Right renal pelvis (tissue), 4 donors: Measurements from ENCODE around the gene CDADC1. TPM values are rescaled to one million over a fixed set of nuclear protein-coding genes. Genes with fewer than 3 reads are reported as not detected.

ENCODE experiments used
- DNase-seq, 4 donors: peaks; one replicate each; pipeline ENCODE4 v3.0.0-alpha.2; 2013; ENCODE audit warnings: low read depth in 4 of 4, low spot score in 3 of 4, missing footprints in 1 of 4
- polyA plus RNA-seq, 4 donors: library from polyadenylated mRNA; unstranded; fragments of 120-200 nt; gene quantifications; one replicate each; pipeline ENCODE4 v1.2.1, GENCODE V29; 2013; ENCODE audit not compliant: insufficient read length in 4 of 4

The CDADC1 gene
- polyA plus RNA-seq, 4 donors: 13.0 to 18.9 (median 14.1) TPM

DNA sequence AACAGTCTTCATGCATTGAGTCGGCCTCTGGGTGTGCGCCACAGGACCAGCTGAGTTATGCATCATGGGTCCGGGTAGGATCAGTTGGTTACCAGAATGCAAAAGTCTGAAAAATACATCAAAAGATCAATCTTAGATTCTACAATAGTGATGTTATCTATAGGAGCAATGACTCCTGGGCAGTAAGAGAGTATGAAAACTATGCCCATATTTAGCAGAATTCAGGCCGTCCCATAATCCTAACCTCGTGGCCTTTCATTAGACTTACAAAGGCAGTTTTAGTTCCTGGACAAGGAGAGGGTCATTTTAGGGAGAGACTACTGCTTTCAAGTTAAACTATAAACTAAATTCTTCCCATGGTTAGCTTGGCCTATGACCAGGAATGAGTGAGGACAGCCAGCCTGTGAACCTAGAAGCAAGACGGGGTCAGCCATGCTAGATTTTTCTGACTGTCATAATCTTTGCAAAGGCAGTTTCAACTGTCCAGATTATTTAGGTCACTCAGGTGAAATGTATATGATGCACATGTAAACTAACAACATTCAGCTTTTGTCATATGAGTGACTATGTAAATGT lies 11.8 kb upstream of the CDADC1 start:
- DNase-seq: no peak

DNA sequence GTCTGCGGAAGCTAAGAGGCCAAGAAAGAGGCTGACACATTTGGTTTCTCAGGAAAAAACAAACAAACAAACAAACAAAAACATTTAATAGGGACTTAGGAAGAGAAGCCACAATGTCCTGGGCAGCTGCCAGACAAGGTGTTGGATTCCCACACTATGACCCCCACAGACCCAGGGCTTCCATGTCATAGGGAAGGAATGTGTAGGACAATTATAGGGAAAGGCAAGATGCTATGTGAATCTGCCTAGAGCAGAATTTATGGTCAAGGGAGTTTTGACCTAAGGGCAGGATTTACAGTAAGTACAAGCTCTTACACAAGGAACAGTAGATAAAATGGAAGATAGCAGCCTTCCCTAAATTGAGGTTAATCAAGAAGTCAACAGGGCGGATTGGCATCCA lies 9.1 kb upstream of the CDADC1 start:
- no peak for DNase-seq

DNA sequence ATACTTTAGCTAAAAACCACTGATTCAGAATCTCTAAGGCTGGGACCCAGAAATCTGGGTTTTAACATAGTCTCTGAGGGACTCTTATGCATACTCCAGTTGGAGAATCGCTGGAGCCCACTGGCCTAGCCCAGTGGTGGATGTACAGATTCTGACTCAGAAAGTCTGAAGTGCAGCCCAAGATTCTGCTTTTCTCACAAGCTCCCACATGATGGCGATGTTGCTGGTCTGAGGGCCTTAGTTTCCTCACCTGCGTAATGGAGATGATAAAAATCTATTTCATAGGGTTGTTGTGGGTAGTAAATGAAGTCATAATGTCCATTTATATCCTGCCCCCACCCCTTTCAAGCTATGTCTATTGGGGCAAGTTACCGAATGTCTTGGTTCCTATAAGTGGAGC lies 7.7 kb upstream of the CDADC1 start:
- no peak for DNase-seq

DNA sequence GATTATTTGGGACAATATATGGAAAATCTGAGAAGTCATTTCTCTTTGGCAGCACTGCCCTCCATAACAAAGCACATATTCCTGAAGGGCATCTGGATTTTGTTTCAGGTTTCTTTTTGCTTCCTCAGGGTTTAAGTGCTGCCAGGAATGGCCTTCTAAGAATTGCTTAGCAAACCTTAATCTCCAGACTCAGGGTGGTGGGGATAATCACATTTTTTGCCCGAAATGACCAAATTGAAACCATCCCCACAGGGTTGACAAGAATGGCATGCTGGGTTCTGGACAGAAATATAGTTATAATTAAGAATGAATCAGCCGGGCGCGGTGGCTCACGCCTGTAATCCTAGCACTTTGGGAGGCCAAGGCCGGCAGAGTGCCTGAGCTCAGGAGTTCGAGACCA lies 6.4 kb upstream of the CDADC1 start:
- no peak for DNase-seq

DNA sequence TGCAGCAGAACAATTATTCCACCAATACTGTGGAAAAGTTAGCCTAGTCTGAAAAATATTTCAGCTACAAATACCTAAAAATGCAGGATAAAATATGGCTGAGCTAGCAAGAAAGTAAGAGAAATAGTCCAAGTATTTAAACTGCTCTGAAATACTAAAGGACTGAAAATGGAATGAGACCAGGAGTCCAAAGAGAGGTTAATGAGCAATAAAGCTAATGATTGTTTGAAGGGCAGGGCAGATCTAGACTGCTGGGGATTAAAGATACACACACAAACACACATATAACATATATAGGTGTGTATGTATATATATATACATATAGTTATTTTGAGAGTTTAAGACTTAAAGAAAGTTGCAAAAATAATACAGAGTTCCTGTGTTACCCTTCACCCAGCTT lies 2.6 kb upstream of the CDADC1 start:
- no peak for DNase-seq

DNA sequence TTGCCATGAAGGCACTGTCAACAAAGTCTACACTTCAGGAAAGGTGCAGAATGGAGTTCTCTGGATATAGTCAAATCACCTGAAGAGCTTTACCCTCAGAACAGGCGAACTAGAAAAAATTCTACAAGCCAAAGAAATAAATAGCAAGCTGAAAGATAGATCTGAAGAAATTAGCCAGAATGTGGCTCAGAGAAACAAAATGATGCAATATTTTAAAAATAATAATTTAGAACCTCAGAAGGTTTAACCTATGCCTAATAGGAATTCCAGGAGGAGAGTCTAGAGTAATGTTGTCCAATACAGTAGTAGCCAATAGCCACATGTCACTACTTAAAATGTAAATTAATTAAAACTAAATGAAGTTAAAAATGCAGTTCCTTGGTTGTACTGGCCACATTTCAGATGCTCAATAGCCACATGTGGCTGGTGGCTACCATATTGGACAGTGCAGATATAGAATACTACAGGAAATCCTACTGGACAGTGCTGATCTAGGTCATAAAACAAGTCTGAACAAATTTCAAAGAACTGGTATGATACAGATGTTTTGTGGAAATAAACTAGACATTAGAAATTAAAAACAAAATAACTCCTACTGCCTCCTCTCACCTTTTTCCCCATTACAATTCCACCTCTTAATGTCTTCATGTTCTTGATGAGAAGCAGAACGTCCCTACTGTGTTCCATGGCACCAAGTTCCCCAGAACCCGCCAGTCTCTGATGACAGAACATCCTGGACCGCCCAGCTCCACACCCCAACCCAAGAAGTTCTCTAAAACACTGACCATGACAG lies 679 bp upstream of the CDADC1 start:
- DNase-seq: peak in 1 of 4 donors; percentile 1

DNA sequence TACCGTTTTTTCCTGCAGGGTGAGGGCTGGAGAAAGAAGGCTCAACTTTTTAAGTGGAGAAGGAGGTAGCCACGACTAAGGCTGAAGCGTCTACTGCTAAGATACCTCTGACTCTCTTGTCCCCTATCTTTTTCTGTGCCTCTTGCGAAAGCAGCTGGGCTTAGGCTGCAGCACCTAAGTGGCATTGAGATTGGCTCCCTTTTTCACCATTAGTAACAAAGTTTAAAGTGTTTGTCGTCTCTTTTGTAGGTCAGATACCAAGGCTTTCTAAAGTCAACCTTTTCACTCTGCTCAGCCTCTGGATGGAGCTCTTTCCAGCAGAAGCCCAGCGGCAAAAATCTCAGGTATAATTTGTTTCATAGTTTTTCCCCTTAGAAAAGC lies 887 bp downstream of the CDADC1 start:
- DNase-seq: no peak

DNA sequence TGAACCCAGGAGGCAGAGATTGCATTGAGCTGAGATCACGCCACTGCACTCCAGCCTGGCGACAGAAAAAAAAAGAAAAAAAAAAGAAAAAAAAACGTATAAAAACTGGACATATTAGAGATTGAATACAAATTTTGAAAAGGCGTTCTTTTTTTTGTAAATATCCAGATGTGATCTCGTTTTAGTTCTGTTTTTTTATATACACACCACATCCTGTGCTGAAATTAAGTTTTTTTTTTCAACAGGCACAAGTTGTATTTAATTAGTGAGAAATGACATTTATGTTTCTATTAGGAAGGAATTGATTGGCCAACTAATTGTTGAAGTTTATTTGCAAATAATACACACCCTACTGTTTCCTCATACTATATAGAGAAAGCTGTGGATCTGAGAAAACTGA lies 3.6 kb downstream of the CDADC1 start:
- no peak for DNase-seq

DNA sequence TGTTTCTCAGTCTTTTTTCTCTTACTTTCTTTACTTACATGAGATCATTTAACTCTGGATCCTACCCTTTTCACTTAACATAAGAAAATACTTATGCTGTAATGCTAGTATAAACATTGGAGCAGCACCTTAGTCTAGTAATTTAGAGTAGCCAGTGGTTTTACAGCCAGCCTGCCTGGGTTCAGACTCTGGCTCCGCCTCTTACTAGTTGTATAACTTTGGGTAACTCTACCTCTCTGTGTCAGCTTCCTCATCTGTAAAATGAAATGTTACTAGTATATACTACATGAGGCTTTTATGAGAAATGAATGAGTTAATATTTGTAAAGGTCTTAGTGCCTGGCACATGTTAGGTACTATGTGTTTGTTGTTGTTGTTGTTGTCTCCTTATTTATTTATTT lies 5.6 kb downstream of the CDADC1 start:
- DNase-seq: no peak

DNA sequence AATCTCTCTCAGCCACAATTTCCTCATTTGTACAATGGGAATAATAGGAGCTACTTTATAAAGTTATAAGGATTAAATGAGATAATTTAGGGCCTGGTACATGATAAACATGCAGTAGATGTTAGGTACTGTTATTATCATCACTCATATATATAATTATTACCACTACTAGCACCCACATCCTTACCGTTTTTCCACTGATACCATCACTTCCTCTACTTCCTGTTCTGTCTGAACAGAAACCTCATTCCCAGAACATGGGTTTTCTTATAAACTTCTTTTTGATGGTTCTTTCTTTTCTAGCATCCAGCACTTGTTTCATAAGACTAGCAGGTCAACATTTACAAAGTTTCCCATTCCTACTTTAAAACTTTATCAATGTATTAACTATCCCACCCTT lies 6.3 kb downstream of the CDADC1 start:
- no peak for DNase-seq

DNA sequence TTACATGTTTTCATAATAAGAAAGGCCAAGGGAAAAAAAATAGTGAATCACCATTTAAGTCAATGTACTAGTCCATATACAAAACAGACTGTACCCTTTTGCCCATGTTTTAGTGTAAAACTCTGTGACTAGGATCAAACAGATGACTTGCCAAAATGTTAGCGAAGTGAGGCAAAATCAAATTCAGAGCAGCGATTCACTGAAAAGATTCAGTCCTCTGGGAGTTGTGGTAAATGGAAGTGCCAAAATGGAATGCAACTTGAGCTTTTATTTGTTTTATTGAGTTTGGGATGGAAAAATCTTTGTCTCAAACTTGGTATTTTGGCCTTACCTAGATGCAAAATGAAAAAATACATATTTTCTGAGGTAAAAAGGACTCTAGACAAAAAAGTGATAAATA lies 9.1 kb downstream of the CDADC1 start:
- DNase-seq: no peak

DNA sequence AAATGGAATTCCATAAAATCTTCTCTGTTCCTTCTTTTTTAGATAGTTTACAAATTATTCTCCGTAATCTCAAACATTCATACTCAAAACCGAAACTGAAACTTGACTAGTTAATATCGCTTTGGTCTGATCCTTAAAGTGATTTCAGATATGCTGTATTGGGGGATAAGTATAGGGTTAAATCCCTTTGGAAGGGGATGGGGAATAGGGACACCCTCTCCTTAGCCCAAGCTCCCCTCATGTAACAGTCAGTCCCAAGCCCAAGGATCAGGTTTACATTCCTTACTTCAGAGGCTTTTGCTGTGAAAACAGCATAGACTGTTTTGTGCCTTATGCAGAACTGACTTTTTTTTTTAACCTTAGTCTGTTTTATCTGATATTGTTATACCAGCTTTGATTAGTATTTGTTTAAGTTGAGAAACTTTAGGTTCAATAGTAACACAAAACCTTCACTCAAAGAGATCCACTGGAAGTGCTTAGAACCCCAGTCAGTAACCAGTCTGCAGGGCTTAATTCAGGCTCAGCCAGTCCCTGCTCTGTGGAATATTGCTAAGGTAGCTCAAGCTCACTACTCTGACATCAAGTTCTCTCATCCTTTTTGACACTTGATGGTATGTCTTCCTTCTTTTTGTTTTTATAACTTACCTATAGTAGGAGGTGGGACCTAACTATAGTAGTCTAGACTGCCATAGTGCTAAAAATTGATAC lies 10.5 kb downstream of the CDADC1 start:
- no peak for DNase-seq

DNA sequence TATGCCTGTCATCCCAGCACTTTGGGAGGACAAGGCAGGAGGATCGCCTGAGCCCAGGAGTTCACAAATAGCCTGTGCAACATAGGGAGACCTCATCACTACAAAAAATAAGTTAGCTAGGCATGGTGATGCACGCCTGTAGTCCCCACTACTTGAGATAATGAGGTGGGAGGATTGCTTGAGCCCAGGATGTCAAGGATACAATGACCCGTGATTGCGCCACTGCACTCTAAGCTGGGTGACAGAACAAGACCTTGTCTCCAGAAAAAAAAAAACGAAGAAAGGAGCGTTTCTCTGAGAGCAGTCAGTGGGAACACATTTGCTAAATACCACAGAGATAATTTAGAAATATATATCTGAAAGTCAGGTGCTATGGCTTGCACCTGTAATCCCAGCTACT lies 11.9 kb downstream of the CDADC1 start:
- DNase-seq: no peak

DNA sequence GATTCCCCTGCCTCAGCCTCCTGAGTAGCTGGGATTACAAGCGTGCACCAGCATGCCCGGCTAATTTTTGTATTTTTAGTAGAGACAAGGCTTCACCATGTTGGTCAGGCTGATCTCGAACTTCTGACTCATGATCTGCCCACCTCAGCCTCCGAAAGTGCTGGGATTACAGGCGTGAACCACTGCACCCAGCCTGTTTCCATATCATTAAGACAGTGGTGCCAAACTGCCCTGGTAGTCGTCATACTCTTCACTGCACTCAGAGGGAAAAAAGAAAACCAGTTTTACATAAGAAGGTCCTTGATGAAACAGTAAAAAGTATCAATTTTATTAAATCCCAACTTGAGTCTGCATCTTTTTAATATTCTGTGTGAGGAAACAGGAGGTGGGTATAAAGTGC lies 14.9 kb downstream of the CDADC1 start:
- no peak for DNase-seq

DNA sequence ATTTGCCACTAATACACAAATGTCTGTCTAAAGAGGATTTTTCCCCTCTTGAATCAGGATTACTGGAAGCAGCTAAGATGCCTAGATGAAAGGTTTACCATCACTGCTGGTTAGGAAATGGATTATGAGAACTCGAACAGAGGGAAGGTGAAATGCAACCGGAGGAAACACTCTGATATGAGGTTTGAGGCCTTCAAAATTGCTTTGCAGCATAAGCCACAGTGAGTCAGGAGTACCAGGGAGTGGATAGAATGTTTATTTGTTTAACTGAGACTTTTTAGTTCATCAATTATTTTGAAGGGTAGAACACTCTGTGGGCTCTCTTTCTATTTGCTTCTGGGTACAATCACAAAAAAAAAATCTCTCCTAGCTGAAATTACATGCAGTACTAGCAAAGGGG lies 18.1 kb downstream of the CDADC1 start:
- DNase-seq: no peak

DNA sequence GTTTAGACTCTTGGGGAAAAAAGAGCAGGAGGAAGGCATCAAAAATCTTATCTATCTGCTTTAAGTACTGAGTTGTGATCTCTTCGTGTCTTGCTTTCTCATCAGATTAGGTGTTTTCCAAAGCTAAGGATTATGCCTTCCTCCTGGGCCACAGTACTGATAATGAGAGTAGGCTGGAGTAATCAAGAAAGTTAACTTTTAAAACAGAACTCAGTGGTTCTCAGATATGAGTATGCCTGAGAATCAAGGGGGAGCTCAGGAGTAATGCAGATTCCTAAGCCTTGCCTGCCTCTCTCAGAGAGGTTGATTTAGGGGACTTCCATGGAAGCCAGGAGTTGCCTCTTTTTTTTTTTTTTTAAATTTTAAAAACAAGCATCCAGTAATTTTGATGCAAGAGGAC lies 23.5 kb downstream of the CDADC1 start:
- DNase-seq: no peak

DNA sequence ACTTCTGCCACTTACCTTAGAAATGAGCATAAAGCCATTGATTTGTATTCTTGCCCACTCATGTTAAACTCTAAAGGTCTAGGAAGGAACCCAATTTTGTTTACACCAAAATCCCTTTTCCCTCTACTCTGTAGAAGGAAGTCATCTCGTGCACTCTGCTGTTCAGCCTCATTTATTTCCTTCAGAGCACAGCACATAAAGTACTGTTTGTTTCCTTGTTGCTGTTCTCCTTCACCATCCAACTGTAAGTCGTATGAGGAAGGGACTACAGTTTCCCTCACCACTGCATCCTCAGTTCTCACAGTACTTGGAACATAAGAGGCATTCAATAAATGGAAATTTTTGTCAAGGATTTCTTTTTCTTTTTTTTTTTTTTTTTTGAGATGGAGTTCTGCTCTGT lies 24.6 kb downstream of the CDADC1 start:
- no peak for DNase-seq

DNA sequence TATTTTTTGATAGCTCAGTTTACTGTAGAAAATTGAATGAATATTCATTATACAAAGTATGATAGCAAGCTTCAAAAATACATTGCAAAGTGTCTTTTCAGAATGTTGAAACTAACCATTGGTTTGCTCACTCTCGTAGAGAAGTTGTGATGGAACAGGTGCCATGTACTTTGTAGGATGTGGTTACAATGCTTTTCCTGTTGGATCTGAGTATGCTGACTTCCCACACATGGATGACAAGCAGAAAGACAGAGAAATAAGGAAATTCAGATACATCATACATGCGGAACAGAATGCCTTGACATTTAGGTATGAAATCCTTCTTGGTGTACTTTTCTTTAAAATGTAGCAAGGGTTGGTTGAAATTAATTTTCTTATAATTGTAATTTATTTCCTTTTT lies 30.5 kb downstream of the CDADC1 start:
- no peak for DNase-seq

DNA sequence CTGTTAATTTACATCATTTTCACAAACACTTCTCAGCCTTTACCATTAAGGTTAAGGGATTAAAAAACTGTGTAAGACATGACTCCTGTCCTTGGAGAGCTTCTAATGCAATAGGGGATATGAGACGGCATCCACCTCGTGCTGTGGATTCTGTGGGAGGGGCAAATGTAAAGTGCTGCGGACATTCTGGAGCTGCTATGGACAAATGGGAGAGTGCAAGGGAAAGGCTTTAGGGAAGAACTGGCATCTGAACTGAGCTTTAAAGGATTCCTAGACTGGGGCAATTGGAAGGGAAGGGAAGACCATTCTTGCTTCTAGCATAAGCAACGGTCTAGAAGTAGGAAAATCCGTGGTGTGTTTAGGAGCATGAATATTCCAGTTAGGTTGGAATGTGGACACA lies 31.4 kb downstream of the CDADC1 start:
- DNase-seq: no peak

DNA sequence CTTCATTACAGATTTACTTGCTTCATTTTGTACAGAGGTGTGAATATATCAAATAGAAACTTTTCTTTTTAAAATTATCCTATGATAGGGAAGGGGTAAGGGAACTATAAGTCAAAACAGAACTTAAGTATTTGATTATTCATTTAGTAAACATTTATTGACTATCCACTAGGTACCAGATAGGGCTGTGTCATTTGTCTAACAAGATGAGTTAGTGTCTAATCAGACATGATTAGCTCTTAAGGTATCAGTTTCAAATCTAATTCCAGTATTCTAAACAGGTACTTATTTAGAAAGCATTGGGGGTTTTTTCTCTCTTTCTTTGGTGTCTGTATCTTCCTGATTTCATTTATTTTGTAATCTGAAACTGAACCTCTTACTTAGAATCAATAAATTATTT lies 32.2 kb downstream of the CDADC1 start:
- no peak for DNase-seq

DNA sequence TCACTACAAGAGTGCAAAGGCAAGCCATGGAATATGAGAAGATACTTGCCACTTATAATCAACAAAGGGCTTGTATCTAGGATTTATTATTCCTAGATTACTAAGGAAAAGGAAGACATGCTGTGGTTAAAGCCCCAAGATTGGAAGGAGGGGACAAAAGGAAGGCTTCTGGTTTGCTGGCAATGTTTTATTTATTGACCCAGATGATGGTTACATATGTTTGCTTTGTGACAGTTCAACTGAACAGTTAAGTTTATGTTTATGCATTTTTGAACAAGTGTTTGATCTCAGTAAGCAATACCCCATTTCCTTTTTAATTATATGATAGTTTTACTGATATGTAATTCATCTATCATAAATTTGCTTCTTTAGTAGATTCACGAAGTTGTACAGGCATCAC lies 40.3 kb downstream of the CDADC1 start:
- DNase-seq: no peak

DNA sequence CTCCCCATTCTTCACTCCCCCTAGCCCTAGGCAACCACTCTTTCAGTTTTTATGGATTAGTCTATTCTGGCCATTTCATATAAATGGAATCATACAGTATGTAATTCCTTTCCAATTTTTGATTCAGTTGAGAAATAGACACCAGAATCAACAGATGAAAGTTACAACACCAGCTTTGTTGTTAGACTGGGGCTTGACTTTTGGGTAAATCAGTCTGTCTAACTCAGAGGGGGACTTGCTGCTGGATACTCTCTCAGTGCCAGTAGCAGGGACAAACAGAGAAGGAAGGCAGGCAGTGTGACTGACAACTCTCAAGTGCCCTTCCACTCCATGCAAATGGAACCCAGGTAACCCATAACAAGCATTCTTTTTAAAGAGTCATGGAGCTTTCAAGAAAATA lies 40.7 kb downstream of the CDADC1 start:
- no peak for DNase-seq
